ENCODE data around the gene ZNF667. TPM values are rescaled to one million over a fixed set of nuclear protein-coding genes. Genes with fewer than 3 reads are reported as not detected.
A peak's percentile ranks its signal among the peaks of the same experiment; 100 is the strongest.

The ZNF667 gene
- total RNA-seq = 1 to 10 TPM; 3.5 to 5.3 TPM

- DNase-seq (ENCODE audit: low spot score) = no peak
- peak within 1 kb of the TSS; percentile 91 for H3K27ac ChIP-seq
- H3K9me3 ChIP-seq = peaks cover 0 to 2% of the 10 kb centered on the region in 2 donors
- peaks cover 0 to 21% of the 10 kb centered on the region in 2 donors for H3K4me1 ChIP-seq
- H3K36me3 ChIP-seq = peaks cover 4% of the 10 kb centered on the region
- no peak for TF ChIP-seq CTCF (IDR thresholded peaks at IDR 0.05)
- H3K27me3 ChIP-seq = no peaks in the 10 kb centered on the region
- H3K4me3 ChIP-seq = peak within 1 kb of the TSS; percentile 69 to 70
Measured at GRCh38 chr19:56476651-56477428, at the start of gene ZNF667. ZNF667 (minus strand) TSS chr19:56477345; CDS start chr19:56462370, 14,975 bp downstream.

GRCh38 chr19:56525214-56525860 is 48.2 kb upstream of the ZNF667 start:
- H3K4me3 ChIP-seq = no peak overlapping the region
- peaks cover 63 to 100% of the 10 kb centered on the region in 2 donors for H3K9me3 ChIP-seq
- no peak for TF ChIP-seq CTCF (IDR thresholded peaks at IDR 0.05)
- DNase-seq (ENCODE audit: low spot score) = no peak
- no peaks in the 10 kb centered on the region for H3K4me1 ChIP-seq
- H3K27me3 ChIP-seq = no peaks in the 10 kb centered on the region
- no peak overlapping the region for H3K27ac ChIP-seq
- H3K36me3 ChIP-seq = peaks cover 29% of the 10 kb centered on the region

- no peaks in the 10 kb centered on the region for H3K27me3 ChIP-seq
Measured at GRCh38 chr19:56508290-56508778, 31.2 kb upstream of the ZNF667 start.

GRCh38 chr19:56507446-56508289 is 30.5 kb upstream of the ZNF667 start, which contains the start of gene ZNF471:
ZNF471 (plus strand) TSS chr19:56507855; CDS start chr19:56511572, 3,717 bp downstream.
- Histone ChIP-seq H3K4me3 (peak within 1 kb of the TSS; percentile 71 to 74), H3K27ac (peak within 1 kb of the TSS; percentile 95 to 99), H3K9me3 (peaks cover 0 to 6% of the 10 kb centered on the region in 2 donors), H3K4me1 (peaks cover 0 to 10% of the 10 kb centered on the region in 2 donors), H3K36me3 (no peaks in the 10 kb centered on the region), H3K27me3 (no peaks in the 10 kb centered on the region)
- peak; percentile 96 for DNase-seq (ENCODE audit: low spot score)
- no peak for TF ChIP-seq CTCF (IDR thresholded peaks at IDR 0.05)

More at GRCh38 chr19:56508290-56508778, 31.2 kb upstream of the ZNF667 start:
- Histone ChIP-seq H3K4me3 (peak overlapping the region; percentile 71 to 74), H3K27ac (peak overlapping the region; percentile 95 to 99), H3K9me3 (peaks cover 0 to 12% of the 10 kb centered on the region in 2 donors), H3K36me3 (no peaks in the 10 kb centered on the region), H3K4me1 (peaks cover 0 to 10% of the 10 kb centered on the region in 2 donors)
- no peak for TF ChIP-seq CTCF (IDR thresholded peaks at IDR 0.05)
- no peak for DNase-seq (ENCODE audit: low spot score)

GRCh38 chr19:56504581-56504980 is 27.4 kb upstream of the ZNF667 start:
- Histone ChIP-seq H3K4me3 (no peak overlapping the region), H3K4me1 (peaks cover 0 to 10% of the 10 kb centered on the region in 2 donors), H3K9me3 (peaks cover 0 to 3% of the 10 kb centered on the region in 2 donors), H3K27ac (no peak overlapping the region), H3K36me3 (no peaks in the 10 kb centered on the region), H3K27me3 (no peaks in the 10 kb centered on the region)
- no peak for DNase-seq (ENCODE audit: low spot score)
- TF ChIP-seq CTCF (IDR thresholded peaks at IDR 0.05) = no peak
